ENCODE measurements around the gene KIRREL3. TPM values are rescaled to one million over a fixed set of nuclear protein-coding genes. Genes with fewer than 3 reads are reported as not detected.
"Not testable (repeated sequence)": the region's sequence is repeated elsewhere in the genome, so short reads cannot be mapped to it uniquely, and the experiment has no call there.

KIRREL3 gene
- total and polyA plus RNA-seq, 2 donors (not counting 3 experiments of a cell fraction or from before 2014, with no cell fraction given): not detected

GRCh38 chr11:126387857-126388256 is 612.7 kb downstream of the KIRREL3 start:
- H4K20me1 ChIP-seq (replicated peaks; ENCODE audit: control insufficient read depth, extremely low read depth, insufficient read depth, low read length): no peaks in the 10 kb centered on the region
- H3K27me3 ChIP-seq (ENCODE audit: control insufficient read depth in 2 of 2, insufficient read depth in 2 of 2, low read length in 2 of 2): no peaks in the 10 kb centered on the region
- H3K9me3 ChIP-seq (replicated peaks; ENCODE audit: control insufficient read depth, insufficient read depth, low read length): no peaks in the 10 kb centered on the region
- no peak overlapping the region for H3K27ac ChIP-seq (ENCODE audit: insufficient read depth, low read depth, low read length)
- H3K9ac ChIP-seq (replicated peaks; ENCODE audit: extremely low read depth, insufficient read depth, low read length): no peak overlapping the region
- no peak for DNase-seq (ENCODE audit: low read depth, low spot score)
- intact Hi-C loops (cut with micrococcal nuclease): no loop called here
- H3K9me1 ChIP-seq (replicated peaks; ENCODE audit: control insufficient read depth, extremely low read depth, insufficient read depth, low read length): no peaks in the 10 kb centered on the region
- CTCF ChIA-PET: interaction anchor here (1.2 kb wide), 1 partner anchor 78 kb away, joined by 4 read pairs; no protein-coding TSS in a partner anchor
- no peak overlapping the region for H3K4me3 ChIP-seq (replicated peaks in 1 of 3; ENCODE audit: insufficient read depth in 1 of 3, low read depth in 1 of 3, low read length in 3 of 3)
- TF ChIP-seq EZH2 (IDR thresholded peaks at IDR 0.05; ENCODE audit: borderline replicate concordance, low read depth, low read length, severe bottlenecking): no peak
- no peak for TF ChIP-seq FOS (IDR thresholded peaks at IDR 0.05; ENCODE audit: borderline replicate concordance, insufficient read depth, low read length)
- TF ChIP-seq CTCF (IDR thresholded peaks at IDR 0.05; ENCODE audit: extremely low read depth in 1 of 2, insufficient read depth in 1 of 2, low read depth in 1 of 2, low read length in 2 of 2): no peak
- no peak for TF ChIP-seq MYC (IDR thresholded peaks at IDR 0.05; ENCODE audit: low read depth, low read length)
- no peak for TF ChIP-seq POLR2AphosphoS5 (IDR thresholded peaks at IDR 0.05; ENCODE audit: insufficient read depth, low read depth, low read length)
- H3K36me3 ChIP-seq (ENCODE audit: control insufficient read depth in 2 of 2, extremely low read depth in 1 of 2, insufficient read depth in 2 of 2, low read length in 2 of 2): no peaks in the 10 kb centered on the region
- dilution Hi-C loops (cut with MboI; ENCODE audit: extremely low pct_ligation_motif_present, low sequenced_read_pairs): no loop called here
- POLR2A ChIA-PET: no interaction called here
- H3K4me2 ChIP-seq (ENCODE audit: insufficient read depth, low read length): no peak overlapping the region
- no TSS peak for BruUV-seq (replicated peaks)
- FAIRE-seq: no peak
- H3K4me1 ChIP-seq (ENCODE audit: control insufficient read depth, extremely low read depth, insufficient read depth, low read length): no peaks in the 10 kb centered on the region
- H3K79me2 ChIP-seq (ENCODE audit: control insufficient read depth, insufficient read depth, low read length): no peaks in the 10 kb centered on the region
- no peak overlapping the region for H2AFZ ChIP-seq (ENCODE audit: low read depth, low read length)

GRCh38 chr11:126386729-126387071 is 613.9 kb downstream of the KIRREL3 start:
- H3K9ac ChIP-seq (replicated peaks; ENCODE audit: extremely low read depth, insufficient read depth, low read length); POLR2A ChIA-PET; DNase-seq (ENCODE audit: low read depth, low spot score); dilution Hi-C loops (cut with MboI; ENCODE audit: extremely low pct_ligation_motif_present, low sequenced_read_pairs); H3K27ac ChIP-seq (ENCODE audit: insufficient read depth, low read depth, low read length); H4K20me1 ChIP-seq (replicated peaks; ENCODE audit: control insufficient read depth, extremely low read depth, insufficient read depth, low read length); FAIRE-seq; H2AFZ ChIP-seq (ENCODE audit: low read depth, low read length); H3K79me2 ChIP-seq (ENCODE audit: control insufficient read depth, insufficient read depth, low read length); intact Hi-C loops (cut with micrococcal nuclease); H3K27me3 ChIP-seq (ENCODE audit: control insufficient read depth in 2 of 2, insufficient read depth in 2 of 2, low read length in 2 of 2); H3K4me1 ChIP-seq (ENCODE audit: control insufficient read depth, extremely low read depth, insufficient read depth, low read length); H3K9me3 ChIP-seq (replicated peaks; ENCODE audit: control insufficient read depth, insufficient read depth, low read length); H3K9me1 ChIP-seq (replicated peaks; ENCODE audit: control insufficient read depth, extremely low read depth, insufficient read depth, low read length); H3K4me3 ChIP-seq (replicated peaks in 1 of 3; ENCODE audit: insufficient read depth in 1 of 3, low read depth in 1 of 3, low read length in 3 of 3); H3K4me2 ChIP-seq (ENCODE audit: insufficient read depth, low read length); BruUV-seq (replicated peaks); H3K36me3 ChIP-seq (ENCODE audit: control insufficient read depth in 2 of 2, extremely low read depth in 1 of 2, insufficient read depth in 2 of 2, low read length in 2 of 2): not testable (repeated sequence)
- CTCF ChIA-PET: interaction anchor here (1.2 kb wide), 1 partner anchor 77 kb away, joined by 4 read pairs; no protein-coding TSS in a partner anchor

Measured in endothelial cell of umbilical vein (primary cell).